NCI-H1436 (cell line): Measurements from ENCODE around the gene XPC.

Experiments
- DNase-seq: peaks from one replicate; lab custom pipeline; 2025; lab: John Stamatoyannopoulos, UW

Gene XPC

DNA sequence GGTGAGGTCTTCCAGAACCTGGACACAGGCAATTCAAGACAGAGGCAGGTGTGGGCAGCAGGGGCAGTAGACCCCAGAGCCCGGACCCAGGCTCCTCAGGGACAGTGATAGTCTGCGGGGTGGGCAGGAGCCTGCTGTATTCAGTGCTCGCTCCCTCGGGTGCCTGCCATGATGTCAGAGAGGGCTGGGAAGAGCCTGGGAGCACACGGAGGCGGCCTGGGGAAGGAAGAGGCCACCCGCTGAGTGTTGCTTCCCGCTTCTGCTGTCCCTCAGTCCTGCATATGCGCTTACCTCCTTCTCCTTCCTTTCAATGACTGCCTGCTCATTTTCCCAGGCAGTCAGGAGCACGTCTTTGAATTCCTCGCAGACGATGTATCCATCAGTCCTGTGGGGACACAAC, 30.8 kb downstream of the XPC start:
- DNase-seq = no peak

DNA sequence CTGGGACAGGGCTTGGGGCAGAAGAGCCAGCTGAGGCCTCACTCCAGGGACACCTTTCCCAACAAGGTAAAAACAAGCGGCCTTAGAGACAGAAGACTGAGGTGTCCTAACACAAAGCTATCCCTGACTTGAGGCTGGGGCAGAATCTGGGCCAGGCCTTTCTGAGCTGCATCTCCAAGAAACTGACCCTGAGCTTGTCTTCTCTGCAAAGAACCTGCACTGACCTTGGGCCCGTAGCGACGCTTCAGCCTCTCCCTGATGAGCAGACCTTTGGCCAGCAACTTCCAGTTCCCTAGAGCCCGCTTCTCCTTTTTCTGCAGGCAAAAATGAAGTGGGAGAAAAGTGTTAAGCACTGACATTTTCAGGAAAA, 31.4 kb downstream of the XPC start:
- DNase-seq = no peak

DNA sequence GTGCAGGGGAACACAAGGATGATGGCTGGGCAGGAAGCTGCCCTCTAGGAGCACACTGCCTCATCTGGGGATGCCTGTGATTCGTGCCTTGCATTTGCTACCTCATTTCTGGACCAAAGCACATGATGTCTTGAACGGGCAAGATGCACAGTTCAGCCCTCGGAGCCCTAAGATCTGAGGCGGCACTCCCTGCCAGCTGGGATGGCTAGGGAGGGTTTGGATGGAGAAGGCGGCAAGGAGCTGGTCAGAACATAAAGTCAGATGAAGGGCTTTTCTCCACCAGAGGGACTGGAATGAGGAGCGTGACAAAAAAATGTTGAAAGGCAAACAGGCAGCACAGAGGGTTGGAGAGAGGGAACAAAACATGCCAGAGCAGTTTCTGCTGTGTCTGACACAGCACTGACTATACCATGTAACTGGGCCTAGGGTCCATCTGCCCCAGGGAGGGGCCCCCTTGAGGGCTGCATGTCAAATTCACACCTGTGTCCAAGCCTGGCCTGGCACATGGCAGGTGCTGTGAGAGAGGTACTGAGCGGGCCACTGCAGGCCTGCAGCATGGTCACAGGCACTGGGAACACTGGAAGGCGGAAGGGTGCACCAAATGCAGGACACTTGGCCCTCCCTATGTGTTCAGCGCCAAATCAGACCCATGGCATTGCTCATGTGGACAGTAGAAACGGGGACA, 31.9 kb downstream of the XPC start:
- no peak for DNase-seq

DNA sequence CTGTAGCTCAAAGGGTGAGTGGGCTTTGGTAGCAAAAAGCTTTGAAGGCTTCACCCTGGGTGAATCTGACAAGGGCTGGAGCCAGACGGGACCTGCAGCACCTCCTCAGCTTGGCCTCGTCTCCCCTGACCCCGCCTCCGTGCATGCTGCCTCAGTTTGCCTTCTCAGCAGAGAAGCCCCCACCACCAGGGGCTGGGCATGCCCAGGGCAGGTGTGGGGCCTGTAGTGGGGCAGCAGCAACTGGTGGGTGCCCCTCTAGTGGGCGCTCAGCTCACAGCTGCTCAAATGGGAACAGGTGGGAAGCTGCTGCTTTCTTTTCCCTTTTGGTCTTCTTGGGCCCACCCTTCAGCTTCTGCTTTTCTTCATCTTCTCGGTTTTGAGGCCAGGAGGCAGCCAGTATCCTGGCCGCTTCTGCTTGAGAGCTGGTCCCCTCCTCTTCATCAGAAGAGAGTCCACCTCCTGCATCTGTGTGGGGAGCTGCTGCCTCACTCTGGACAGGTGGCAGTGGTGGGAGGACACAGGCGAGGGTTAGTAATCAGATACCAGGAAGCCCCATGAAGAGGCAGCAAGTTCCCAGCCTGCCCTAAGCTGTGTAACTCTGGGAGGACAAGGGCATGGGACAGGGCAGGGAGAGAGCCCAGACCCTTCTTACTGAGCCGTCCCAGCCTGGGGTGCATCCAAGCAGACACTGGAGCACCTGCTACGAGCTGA, 32.6 kb downstream of the XPC start:
- no peak for DNase-seq

DNA sequence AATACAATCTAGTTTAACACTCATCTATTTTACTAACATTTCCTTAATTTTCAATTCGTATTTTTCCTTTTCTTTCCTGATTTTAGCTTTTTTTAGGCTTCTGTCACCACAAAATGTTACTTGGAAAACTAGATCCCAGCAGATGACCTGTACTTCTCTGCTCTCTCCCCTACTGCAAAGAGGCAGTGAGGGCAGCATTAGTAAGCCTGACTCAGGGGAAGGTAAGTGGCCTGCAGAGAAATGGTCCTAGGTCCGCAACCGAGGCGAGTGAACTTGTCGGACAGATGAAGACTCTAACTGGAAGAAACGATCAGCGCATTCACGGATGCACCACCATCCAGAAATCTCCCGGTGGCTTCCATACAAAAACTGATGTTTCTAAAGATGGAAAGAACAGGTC, 33.2 kb downstream of the XPC start:
- DNase-seq = no peak

DNA sequence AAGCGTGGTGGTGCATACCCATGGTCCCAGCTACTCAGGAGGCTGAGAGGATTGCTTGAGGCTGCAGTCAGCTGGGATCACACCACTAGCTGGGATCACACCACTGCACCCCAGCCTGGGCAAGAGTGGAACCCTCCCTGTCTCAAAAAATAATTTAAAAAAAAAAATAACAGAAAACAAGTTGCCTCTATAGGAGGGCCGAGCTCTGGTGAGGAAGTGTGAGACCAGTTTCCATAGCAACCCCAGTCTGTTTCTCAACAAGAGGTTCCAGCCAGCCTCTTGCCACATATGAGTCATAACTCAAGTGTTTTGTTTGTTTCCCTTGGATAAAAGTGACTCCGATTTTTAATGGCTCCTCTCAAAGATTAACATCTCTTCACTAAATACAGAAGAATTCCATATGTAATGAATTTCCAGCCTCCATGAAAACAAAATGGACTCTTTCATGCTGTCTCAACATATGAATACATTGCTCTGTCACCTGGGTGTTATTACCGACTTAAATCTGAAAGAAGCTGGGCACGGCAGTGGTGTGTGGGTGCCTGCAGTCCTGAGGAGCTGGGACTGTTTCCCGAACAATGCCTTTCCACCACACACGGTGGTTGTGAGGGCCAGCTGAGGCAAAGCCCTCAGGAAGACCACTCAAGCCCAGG, 33.9 kb downstream of the XPC start:
- peak; percentile 59 for DNase-seq

DNA sequence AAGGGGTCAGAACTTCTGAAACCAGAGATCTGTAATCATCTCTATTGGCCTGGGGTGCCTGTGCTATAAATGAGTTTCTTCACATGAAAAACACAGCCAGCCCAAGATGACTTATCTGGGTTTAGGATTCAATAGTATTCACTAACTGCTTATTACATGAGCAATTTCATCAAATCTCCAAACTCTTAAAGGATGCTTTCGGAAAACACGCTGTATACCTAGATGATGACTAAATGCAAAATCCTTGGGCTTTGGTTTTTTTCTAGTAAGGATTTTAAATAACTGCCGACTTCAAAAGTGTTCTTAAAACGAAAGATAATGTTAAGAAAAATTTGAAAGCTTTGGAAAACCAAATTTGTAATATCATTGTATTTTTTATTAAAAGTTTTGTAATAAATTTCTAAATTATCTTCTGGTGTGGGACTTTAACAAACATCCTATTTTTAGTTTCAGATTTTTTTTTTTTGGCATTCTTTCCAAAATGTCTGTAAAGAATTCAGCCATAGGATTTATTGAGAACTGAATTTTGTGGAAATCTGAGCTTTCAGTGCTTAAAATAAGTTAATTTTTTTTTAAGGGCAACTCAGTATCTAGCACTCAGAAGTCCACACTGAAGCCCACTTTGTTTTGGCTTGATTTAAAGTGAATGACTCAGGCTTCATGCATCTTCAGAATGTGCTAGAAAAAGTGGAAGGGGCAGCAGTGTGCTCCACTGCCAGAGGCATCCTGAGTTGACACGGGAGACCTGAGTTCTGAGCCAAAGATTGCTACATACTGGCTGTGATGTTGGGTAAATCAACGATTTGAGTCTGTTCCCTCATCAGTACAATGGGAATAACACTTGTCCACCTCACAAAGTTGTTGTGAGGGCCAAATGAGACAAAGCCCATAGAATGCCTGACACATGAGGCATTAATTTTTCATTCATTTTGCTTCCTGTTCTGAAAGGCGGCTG, 34.9 kb downstream of the XPC start:
- DNase-seq = no peak

DNA sequence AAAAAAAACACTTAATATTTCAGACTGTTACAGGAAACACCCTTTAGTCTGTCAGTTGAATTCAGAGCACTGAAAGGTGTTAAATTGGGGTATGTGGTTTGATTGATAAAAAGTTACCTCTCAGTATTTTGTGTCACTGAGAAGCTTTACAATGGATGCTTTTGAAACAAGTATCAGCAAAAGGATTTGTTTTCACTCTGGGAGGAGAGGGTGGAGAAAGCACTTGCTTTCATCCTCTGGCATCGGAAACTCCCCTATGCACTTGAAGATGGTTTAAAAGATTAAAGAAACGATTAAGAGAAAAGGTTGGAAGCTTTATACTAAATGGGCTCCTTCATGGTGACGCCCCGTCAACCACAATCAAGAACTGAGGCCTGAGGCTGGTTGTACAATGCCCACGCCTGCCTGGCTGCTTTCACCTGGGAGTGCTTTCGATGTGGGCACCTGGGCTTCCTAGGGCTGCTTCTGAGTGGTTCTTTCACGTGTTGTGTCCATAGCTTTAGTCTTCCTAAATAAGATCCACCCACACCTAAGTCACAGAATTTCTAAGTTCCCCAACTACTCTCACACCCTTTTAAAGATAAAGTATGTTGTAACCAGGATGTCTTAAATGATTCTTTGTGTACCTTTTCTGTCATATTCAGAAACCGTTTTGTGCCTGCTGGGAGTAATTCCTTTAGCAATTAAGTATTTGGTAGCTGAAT, 35.7 kb downstream of the XPC start:
- no peak for DNase-seq

DNA sequence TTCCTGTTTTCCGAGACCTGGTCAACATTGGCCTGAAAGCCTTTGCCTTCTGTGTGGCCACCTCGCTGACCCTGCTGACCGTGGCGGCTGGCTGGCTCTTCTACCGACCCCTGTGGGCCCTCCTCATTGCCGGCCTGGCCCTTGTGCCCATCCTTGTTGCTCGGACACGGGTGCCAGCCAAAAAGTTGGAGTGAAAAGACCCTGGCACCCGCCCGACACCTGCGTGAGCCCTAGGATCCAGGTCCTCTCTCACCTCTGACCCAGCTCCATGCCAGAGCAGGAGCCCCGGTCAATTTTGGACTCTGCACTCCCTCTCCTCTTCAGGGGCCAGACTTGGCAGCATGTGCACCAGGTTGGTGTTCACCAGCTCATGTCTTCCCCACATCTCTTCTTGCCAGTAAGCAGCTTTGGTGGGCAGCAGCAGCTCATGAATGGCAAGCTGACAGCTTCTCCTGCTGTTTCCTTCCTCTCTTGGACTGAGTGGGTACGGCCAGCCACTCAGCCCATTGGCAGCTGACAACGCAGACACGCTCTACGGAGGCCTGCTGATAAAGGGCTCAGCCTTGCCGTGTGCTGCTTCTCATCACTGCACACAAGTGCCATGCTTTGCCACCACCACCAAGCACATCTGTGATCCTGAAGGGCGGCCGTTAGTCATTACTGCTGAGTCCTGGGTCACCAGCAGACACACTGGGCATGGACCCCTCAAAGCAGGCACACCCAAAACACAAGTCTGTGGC, 36.6 kb downstream of the XPC start:
- DNase-seq = no peak

DNA sequence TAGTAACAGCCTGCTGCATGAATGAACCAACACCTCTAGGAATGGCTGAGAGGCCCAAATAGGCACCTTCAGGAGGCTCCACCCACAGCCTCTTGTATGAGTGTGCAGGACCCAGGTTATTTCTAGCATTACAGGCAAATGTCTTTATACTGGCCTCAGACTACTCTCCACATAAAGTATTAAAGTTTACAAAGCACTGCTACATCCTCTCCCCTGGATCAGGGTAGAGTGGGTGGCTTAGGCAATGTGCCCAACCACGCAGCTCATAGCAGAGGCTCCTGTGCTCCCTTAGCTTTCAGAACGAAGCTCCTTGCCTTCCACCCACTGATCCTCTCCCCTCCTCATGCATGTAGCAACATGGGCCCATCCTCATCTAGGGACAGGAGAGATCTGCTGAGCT, 37.3 kb downstream of the XPC start:
- DNase-seq = no peak

DNA sequence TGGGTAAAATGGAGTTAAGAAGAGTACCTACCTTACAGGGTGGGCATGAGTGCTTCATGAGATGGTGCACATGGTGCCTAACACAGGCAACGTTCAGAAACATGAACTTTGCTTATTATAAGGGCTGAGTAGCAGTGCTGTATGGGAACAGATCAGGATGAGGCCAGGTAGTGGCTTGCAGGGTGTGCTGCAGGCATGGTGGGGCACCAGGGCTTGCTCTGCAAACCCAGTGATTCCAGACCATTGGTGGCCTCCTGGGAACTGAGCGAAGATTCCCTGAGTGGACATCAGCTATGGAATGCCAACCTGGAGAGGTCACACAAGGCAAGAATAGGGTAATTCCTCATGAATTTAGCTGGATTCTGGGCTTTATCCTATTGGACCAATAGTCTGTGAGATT, 37.7 kb downstream of the XPC start:
- no peak for DNase-seq

DNA sequence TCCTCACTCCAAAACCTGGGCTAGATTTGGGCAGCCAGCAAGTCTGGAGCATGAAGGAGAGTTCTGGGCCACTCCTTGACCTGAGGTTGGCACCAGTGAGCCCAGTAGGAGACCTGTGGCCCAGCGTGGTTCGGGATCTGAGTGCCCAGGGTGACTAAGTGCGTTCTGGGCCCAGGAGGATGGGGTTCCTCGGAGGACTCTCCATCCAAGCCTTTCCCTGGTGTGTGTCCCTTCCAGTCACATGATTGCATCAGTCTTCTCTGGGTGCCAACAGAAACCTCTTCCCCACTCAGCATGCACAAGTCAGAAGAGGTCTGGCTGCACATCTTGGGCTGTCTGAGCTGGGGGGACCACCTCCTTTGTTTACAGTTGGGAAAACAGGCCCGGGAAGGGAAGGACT, 38.6 kb downstream of the XPC start:
- DNase-seq = no peak

DNA sequence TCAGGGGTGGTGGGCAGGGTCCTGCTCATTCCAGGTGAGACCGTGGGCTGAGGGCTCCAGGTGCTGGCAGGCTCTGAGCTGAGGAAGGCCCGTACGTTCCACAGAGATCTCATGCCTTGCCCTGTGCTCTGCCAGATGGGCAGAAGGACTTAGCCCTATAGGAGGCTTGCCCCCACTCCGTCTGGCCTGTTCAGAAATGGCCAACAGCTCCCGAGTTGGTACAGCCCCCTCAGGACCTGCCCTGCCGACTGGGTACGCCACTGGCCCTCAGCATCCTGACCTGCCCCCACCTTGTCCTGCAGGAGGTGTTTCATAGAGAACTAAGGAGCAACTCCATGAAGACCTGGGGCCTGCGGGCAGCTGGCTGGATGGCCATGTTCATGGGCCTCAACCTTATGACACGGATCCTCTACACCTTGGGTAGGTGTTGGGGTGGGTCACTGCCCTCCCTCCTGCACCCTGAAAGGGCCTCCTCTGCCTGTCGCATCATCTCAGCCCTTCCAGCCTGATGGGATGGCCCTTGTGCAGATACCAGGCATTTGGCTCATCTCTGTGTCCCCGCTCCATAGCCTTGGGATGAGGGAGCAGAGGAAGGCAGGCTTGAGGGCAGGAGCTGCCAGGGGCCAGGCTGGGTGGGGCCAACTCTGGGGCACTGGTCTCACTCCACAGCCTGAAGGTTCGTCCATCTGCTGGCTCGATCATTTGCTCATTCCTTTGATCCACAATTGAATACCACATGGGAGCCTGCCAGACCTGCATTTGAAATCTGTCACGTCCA, 39.3 kb downstream of the XPC start:
- DNase-seq = no peak

DNA sequence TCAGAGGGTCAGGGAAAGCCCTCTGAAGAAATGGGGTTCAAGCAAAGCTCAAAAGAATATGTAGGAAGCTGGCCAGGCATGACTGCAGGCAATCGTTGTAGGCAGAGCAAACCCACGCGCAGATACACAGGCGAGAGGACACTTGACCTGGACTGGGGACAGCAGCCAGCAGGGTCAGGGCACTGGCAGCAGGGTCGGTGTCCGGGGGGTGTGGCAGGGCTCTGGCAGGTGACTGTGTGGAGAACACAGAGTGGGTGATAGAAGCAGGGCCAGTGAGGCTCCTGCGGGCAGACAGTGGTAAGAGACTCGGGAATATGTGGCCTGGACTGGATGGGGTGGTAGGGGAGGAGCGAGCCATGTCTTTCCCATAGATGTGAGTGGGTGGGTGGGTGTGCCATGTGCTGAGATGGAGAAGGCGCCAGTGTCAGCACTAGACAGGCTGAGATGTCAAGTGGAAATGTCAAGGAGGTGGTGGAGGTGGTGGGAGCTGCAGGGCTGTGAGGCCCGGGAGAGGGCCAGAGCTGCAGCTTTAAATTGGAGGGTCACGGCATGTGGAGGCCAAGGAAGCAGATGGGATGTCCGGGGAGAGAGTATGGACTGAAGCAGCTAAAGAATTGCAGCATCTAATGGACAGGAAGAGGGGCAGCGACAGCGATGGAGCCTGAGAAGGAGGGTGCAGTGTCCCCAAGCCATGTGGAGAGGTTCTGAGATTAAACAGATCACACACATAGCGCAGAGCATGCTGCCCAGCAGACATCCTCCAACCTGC, 40.1 kb downstream of the XPC start:
- DNase-seq = no peak

DNA sequence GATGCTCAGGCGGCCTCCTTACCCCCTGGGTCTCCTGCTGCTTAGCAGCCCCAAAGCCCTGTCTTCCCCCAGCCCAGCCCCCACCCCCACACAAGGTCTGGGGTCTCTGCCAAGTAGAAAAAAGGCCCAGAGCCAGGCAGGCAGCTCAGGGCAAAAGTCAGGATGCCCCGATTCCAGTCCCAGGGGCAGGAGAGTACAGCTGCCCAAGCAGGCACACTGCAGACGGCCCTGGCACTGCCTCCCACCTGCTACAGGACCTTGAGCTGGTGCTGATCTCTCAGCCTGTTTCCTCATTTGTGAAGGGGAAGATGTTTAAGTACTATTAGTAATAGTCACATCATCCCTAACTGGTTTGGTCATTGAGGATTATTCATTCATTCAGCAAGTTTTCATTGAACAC, 41.0 kb downstream of the XPC start:
- no peak for DNase-seq

DNA sequence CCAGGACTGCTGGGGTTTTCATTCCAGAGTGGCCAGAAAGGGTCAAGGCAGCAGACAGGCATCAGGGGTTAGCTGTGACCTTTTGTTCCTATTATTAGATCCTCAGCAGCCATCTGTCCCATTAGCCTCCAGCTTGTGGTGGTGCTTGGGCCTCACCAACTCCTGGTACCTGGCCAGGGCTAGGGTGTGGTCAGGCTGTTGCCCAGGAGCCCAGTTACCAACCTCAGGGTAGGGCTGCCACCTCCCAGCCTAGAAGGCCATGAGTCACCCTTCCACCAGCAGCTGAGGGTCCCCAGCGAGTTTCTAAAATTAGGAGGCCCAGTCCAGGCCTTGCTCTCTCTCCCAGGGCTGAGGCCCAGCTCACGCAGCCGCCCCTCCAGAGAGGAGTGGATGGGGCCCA, 41.4 kb downstream of the XPC start:
- no peak for DNase-seq

DNA sequence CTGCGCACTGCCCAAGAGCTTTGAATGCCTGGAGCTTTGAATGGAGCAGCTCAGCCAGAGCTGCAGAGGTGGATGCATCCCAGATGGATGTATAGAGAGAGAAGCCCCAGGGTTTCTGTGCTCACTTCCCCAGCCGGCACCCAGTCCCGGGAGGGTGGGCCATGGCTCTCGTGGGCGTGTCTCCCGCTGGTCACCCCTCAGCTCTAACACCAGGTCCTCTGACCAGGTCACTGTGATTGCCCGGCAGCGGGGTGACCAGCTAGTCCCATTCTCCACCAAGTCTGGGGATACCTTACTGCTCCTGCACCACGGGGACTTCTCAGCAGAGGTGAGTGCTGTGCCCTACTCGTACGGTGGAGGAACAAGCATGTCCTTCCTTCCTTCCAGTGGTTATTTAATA, 42.8 kb downstream of the XPC start:
- no peak for DNase-seq

DNA sequence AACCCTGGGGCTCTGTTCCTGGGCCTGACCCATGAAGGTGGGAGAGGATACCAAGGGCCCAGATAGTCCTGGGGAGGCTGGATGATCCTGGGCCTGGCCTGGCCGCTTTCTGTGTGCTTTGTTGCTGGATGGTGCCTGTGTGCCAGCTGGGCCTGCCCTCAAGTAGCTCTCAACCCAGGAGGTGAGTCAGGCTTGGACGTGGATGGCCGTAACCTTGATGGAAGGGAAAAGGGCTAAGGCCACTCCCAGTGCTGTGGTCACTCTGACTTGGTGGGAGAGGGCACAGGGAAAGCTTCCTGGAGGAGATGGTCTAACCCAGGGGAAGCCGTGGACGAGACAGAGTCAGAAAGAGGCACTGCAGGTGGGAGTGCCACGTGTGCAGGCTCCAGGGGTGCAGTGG, 44.1 kb downstream of the XPC start:
- DNase-seq = no peak

DNA sequence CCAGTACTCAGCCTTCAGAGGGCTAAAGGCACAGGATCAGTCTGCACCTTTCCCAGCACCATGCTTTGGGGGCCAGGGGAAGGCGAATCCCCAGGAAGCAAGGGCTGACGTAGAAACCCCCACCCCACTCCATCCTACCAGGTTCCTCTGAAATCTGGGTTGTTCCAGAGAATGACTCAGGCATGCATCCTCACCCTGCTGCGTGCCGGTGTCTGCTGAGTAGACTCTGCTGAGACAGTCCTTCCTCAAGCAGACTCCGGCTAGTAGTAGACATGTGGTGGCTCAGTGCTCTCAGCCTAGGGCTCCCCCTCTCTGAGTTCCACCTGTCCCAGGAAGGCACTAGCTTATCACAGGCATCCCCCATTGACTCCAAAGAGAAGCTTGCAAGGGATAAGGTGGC, 44.5 kb downstream of the XPC start:
- no peak for DNase-seq
